SJSA1 (cell line): ENCODE data around the gene ITGA6. TPM values are rescaled to one million over a fixed set of nuclear protein-coding genes. Genes with fewer than 3 reads are reported as not detected.
"Not testable (repeated sequence)": the region's sequence is repeated elsewhere in the genome, so short reads cannot be mapped to it uniquely, and the experiment has no call there.

Experiments
- DNase-seq, 2 experiments: peaks; one replicate each; pipeline ENCODE4 v3.0.0-alpha.2; 2015 to 2020; ENCODE audit warnings: low spot score in 2 of 2, low read depth in 1 of 2
- H3K27ac ChIP-seq: fragments of 250-450 bp; sonication (Bioruptor Pico); 2 replicates; pipeline ENCODE4 v1.5.1; 2020; ENCODE audit warnings: mild to moderate bottlenecking, moderate library complexity
- H3K27me3 ChIP-seq: fragments of 250-450 bp; sonication (Bioruptor Pico); replicated peaks from 2 replicates; pipeline ENCODE4 v1.5.1; 2020; ENCODE audit warnings: mild to moderate bottlenecking, moderate library complexity
- H3K36me3 ChIP-seq: fragments of 250-450 bp; sonication (Bioruptor Pico); 2 replicates; pipeline ENCODE4 v1.5.1; 2020; ENCODE audit warnings: mild to moderate bottlenecking
- H3K4me1 ChIP-seq: fragments of 250-450 bp; sonication (Bioruptor Pico); replicated peaks from 2 replicates; pipeline ENCODE4 v1.6.1; 2021; ENCODE audit warnings: mild to moderate bottlenecking
- H3K4me3 ChIP-seq: fragments of 250-450 bp; sonication (Bioruptor Pico); 2 replicates; pipeline ENCODE4 v1.5.1; 2020; ENCODE audit warnings: mild to moderate bottlenecking
- H3K9me3 ChIP-seq: fragments of 250-450 bp; sonication (Bioruptor Pico); replicated peaks from 2 replicates; pipeline ENCODE4 v1.5.1; 2020; ENCODE audit warnings: mild to moderate bottlenecking
- total RNA-seq: library from RNA; depleted of rRNA; stranded (reverse); fragments of >200 nt; shearing (Covaris generic); gene quantifications from 2 replicates; pipeline ENCODE4 v1.2.3, GENCODE V29; 2014; rRNA removed

Gene ITGA6
- total RNA-seq, 1 experiment from 2014 or later = 26.7 TPM

DNA sequence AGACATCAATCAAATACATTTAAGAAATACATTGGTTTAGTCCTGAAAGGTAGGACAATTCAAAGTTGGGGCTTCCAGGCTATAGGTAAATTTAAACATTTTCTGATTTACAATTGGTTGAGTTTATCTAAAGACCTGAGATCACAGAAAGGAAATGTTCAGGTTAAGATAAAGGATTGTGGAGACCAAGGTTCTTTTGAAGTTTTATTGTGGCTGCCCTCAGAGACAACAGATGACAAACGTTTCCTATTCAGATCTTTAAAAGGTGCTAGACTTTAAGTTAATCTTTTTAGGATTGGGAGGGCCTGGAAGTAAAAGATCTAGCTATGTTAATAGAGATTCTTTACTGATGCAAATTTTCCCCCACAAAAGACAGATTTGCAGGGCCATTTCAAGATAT lies 122.4 kb downstream of the ITGA6 start:
- H3K4me3 ChIP-seq, H3K9me3 ChIP-seq, DNase-seq, H3K27ac ChIP-seq, H3K36me3 ChIP-seq, H3K27me3 ChIP-seq: not testable (repeated sequence)
- H3K4me1 ChIP-seq = peaks cover 11% of the 10 kb centered on the region

DNA sequence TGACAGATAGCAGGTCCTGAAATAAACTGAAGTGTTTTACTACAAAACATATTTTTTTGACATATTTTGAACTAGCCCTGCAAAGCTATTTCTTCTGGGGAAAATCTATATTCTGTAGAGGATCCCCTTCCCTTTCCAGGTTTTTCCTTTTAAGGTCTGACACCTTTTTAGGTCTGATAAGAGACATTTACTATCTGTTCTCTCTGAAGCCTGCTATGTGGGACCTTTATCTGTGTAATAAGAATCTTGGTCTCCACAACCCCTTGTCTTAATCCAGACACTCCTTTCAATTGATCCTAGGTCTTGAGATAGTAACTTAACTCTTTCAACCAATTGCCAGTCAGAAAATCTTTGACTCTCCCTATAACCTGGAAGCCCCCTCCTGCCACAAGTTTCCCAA lies 123.0 kb downstream of the ITGA6 start:
- no peaks in the 10 kb centered on the region for H3K36me3 ChIP-seq
- DNase-seq = no peak
- peaks cover 17% of the 10 kb centered on the region for H3K4me1 ChIP-seq
- H3K27ac ChIP-seq = no peak overlapping the region
- no peaks in the 10 kb centered on the region for H3K27me3 ChIP-seq
- 0 out of 2 replicates have a peak, but pooled peaks cover 4% of the 10 kb centered on the region for H3K9me3 ChIP-seq
- H3K4me3 ChIP-seq = no peak overlapping the region

GRCh38 chr2:172551271-172551670 lies 123.9 kb downstream of the ITGA6 start:
- no peak for DNase-seq
- no peaks in the 10 kb centered on the region for H3K9me3 ChIP-seq
- H3K27me3 ChIP-seq = no peaks in the 10 kb centered on the region
- no peak overlapping the region for H3K4me3 ChIP-seq
- peaks cover 17% of the 10 kb centered on the region for H3K4me1 ChIP-seq
- H3K36me3 ChIP-seq = peaks cover 4% of the 10 kb centered on the region
- no peak overlapping the region for H3K27ac ChIP-seq

DNA sequence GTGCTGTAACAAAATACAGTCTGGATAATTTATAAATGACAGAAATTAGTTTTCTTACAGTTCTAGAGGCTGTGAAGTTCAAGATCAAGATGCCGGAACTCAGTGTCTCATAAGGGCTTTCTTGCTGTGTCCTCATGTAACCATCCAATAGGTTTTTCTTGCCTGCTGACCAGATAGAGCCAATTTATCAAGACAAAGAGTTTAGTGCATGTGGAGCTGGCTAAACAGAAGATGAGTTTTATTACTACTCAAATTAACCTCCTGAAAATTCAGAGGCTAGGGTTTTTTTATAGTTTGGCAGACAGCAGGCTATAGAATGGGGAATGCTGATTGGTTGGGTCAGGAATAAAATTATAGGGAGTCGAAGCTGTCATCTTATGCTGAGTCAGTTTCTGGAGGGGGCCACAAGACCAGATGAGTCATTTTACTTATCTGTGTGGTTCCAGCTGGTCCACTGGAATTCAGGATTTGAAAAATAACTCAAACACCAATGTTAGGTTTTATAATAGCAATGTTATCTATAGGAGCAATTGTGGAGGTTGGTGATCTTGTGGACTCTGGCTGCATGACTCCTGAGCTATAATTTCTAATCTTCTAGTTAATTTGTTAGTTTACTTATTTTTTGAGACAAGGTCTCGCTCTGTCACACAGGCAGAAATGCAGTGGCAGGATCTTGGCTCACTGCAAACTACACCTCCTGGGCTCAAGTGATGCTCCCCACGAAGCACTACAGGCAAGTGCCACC lies 125.3 kb downstream of the ITGA6 start:
- Histone ChIP-seq H3K27ac (no peak overlapping the region), H3K27me3 (no peaks in the 10 kb centered on the region), H3K36me3 (peaks cover 4% of the 10 kb centered on the region), H3K4me3 (no peak overlapping the region), H3K9me3 (no peaks in the 10 kb centered on the region), H3K4me1 (peaks cover 24% of the 10 kb centered on the region)
- DNase-seq = peak in 1 of 2 experiments; percentile 38

DNA sequence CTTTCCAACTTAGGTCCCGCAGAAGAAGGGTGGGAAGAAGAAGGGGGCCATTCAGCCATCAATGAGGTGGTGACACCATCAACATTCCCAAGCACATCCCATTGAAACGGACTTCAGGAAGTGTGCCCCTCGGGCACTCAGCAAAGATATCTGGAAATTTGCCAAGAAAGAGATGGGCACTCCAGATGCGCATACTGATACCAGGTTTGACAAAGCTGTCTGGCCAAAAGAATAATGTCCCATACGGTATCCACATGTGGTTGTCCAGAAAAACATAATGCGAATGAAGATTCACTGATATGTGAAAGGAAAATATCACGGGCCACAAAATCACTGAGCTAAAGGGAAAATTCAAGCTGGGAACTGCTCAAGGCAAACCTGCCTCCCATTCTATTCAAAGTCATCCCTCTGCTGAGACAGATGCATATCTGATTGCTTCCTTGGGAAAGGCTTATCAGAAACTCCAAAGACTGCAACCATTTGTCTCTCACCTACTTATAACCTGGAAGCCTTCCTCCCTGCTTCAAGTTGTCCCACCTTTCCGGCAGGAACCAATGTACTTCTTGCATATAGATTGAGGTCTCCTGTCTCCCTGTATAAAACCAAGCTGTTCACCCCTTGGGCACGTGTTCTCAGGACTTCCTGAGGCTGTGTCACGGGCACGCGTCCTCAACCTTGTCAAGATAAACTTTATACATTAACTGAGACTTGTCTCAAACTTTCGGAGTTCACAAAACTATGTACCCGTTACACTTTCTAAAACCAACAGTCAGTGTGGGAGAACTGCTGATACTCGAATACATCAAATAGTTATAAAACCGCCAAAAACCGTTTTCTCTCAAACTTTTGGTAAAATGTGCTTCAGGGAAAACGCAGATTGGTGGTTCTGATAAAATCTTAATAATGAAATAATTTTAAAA lies 127.2 kb downstream of the ITGA6 start:
- H3K9me3 ChIP-seq = no peaks in the 10 kb centered on the region
- H3K4me3 ChIP-seq = peak overlapping the region; percentile 83
- H3K4me1 ChIP-seq = peaks cover 24% of the 10 kb centered on the region
- DNase-seq = no peak
- 0 out of 2 replicates have a peak overlapping the region, but pooled peaks have one; percentile 57 for H3K27ac ChIP-seq
- no peaks in the 10 kb centered on the region for H3K27me3 ChIP-seq
- H3K36me3 ChIP-seq = peaks cover 4% of the 10 kb centered on the region

- Histone ChIP-seq H3K4me3 (peak overlapping the region; percentile 83), H3K27ac (peak overlapping the region; percentile 57), H3K4me1 (peaks cover 24% of the 10 kb centered on the region), H3K9me3 (no peaks in the 10 kb centered on the region), H3K36me3 (peaks cover 4% of the 10 kb centered on the region), H3K27me3 (no peaks in the 10 kb centered on the region)
- DNase-seq = no peak
These were observed 127.8 kb downstream of the ITGA6 start for GRCh38 chr2:172555272-172555521.

Other genes starting within 250 kb of the ITGA6 start
- gene PDK1, start 128.5 kb downstream of the ITGA6 start, total RNA-seq = 8.4 and 14.9 TPM in 2 replicates